Fibroblast of pulmonary artery (primary cell): ENCODE measurements around the gene RUNX2.

Source experiments
- DNase-seq: peaks from one replicate; pipeline ENCODE4 v3.0.0-alpha.2; 2010; ENCODE audit warnings: low read depth
- H3K4me3 ChIP-seq: replicated peaks from 2 replicates; pipeline ENCODE4 v1.5.1; 2011; ENCODE audit warnings: low read depth, mild to moderate bottlenecking, control low read depth, low read length, moderate library complexity
- TF ChIP-seq, protein P1 (sequence below): IDR thresholded peaks from 2 replicates; pipeline ENCODE4 v1.5.1; 2011; ENCODE audit warnings: mild to moderate bottlenecking, control low read depth, low read length, inconsistent platforms; ENCODE audit errors: missing control alignments

The RUNX2 gene

DNA sequence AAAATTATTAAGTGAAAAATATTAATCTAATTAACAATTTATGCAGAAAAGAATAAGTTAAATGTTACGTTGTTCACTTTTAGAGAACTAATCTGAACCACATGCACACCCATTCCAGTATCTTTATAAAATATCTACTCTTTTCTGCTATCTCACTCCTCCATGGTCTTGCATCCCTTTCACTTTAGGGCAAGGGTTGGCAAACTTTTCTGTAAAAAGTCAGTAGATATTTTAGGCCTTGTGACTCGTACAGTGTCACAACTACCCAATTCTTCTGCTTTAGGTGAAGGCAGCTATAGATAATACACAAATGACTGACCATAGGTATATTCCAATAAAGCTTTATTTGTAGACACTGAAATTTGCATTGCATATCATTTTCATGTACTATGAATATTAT lies 89.3 kb downstream of the RUNX2 start:
- TF ChIP-seq, protein P1, sequence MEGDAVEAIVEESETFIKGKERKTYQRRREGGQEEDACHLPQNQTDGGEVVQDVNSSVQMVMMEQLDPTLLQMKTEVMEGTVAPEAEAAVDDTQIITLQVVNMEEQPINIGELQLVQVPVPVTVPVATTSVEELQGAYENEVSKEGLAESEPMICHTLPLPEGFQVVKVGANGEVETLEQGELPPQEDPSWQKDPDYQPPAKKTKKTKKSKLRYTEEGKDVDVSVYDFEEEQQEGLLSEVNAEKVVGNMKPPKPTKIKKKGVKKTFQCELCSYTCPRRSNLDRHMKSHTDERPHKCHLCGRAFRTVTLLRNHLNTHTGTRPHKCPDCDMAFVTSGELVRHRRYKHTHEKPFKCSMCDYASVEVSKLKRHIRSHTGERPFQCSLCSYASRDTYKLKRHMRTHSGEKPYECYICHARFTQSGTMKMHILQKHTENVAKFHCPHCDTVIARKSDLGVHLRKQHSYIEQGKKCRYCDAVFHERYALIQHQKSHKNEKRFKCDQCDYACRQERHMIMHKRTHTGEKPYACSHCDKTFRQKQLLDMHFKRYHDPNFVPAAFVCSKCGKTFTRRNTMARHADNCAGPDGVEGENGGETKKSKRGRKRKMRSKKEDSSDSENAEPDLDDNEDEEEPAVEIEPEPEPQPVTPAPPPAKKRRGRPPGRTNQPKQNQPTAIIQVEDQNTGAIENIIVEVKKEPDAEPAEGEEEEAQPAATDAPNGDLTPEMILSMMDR, result no peak
- DNase-seq, result no peak
- no peak overlapping the region for H3K4me3 ChIP-seq

DNA sequence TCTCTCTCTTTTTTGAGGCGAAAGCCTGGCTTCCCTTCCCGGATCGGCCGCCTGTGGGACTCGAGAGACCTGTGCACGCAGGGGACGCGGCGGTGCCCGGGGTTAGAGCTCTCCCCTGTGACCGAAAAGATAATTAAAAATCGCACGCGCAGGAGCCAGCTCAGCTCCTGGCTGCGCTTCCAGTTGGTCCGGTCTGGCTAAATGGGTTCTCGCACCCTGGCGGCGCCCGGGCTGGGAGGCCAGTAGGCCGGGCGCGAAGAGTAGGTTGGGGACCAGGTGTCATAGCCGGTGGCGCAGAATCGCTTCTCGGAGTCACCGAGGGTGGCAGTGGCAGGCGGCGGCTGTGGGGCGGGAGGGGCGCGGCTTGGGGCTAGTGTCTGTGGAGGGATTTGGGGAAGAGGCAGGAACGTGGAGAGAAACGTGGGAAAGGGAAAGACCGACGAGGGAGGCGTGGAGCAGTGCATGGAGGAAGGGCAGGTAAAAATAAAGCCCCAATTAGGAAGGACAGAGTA lies 91.5 kb downstream of the RUNX2 start:
- DNase-seq, result peak; percentile 71
- H3K4me3 ChIP-seq, result peak overlapping the region; percentile 93
- TF ChIP-seq, protein P1, result peak; percentile 31

DNA sequence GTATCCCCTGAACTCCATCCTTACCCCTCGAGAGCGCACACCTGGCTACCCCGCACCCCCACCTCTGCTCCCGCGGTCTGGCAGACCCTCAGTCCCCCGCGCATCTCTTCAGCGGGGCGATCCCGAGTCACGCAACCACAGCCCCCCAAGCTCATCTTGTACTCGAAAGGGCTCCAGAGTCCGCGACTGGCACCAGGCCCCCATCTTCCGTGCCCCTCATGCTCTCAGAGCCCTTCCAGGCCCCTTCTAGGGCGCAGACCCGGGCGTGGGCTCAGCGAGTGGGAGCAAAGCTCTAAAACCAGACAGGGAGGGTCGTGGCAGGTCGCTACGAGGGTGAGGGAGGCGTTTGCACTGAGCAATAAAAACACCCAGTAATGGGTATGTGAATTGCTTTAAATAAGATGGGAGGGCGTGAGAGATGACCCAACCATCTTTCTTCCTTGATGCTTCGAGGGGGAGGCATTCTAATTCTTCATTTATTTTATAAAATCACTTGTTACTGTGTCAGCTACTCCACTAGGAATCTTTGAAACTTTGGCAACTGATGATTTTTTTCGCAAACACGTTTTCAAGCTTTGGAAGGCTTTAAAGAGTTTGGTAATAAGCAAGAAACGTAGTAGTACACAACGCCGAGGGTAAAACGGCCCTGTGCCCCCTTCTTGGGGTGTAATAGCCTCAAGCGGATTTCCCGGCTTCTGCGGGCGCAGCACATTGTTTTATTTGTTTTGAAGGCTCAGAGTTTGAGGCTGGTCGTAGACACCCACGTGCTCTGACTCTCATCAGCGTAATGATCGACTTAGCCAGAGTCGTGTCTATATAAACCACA lies 92.2 kb downstream of the RUNX2 start:
- DNase-seq, result peak; percentile 63
- H3K4me3 ChIP-seq, result peak overlapping the region; percentile 93
- TF ChIP-seq, protein P1, result no peak

DNA sequence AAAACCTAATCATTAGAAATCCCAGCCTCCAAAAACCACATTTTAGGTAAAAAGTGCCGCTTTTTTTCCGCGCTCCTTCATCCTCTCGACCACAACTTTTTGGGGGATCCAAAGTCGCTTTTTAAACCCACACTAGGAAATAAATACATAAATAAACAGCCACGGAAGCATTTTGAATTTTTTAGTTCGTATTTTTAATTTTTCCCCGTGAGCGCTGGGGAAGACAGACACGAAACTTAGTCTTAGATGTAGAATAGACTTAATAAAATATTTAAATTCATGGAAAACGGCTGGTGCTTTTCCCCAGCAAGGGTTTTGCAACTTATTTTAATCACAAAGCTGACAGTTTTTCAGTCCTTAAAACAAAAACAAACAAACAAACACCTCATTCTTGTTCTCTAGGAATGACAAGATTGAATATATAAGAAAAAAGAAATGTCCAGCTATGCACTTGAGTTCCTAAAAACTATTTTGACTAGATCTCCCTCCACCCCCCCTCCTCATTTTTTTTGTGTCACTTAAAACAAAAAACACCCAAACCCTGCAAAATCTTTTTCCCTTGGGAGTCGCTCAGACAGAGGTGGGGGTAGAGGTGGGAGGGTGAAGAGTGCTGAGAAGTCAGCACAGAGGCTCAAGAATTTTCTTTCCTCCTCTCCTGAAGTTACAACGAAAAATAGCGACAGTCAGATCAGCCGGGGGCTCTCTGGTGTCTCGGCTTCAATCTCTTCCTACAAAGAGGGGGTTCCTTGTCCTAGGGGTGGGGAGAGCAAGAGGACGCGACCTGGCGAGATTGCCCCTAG lies 93.0 kb downstream of the RUNX2 start:
- TF ChIP-seq, protein P1, result no peak
- peak; percentile 47 for DNase-seq
- H3K4me3 ChIP-seq, result peak overlapping the region; percentile 93

DNA sequence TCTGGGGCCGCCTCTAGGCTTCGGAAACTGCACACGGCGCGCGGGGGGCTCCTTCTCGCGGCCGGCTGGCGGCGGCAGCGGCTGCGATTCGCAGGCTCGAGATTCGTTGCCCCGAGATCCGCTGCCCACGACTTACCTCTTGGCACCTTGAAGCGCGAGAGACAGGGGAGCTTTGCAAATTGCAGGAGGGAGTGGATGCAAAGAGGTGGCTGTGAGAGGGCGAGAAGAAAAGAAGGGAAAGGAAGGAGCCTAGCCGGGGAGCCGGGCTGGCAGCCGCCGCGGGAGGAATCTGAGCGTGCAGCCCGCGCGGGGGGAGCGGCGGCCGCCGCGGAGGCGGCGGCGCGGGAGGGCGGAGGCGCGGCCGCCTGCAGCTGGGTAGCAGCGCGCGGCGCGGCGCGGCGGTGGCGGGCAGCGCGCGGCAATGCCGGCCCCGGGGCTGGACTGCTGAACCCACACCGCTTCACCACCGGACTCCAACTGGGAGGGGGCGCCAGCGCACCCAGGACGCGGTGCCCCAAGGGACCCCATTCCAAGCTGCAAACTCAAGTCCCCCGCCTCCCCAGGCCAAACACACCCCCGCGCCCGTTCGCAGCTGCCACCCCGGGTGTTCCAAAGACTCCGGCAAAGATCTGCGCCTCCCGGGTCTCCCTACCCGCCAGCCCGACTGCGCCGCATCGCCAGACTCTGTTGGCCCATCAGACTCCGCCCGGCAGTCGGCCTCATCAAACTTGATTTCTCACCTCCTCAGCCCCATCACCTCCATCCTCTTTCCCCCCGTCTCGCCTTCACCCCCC lies 93.8 kb downstream of the RUNX2 start:
- TF ChIP-seq, protein P1, result peak; percentile 35
- H3K4me3 ChIP-seq, result peak overlapping the region; percentile 93
- peak; percentile 75 for DNase-seq

DNA sequence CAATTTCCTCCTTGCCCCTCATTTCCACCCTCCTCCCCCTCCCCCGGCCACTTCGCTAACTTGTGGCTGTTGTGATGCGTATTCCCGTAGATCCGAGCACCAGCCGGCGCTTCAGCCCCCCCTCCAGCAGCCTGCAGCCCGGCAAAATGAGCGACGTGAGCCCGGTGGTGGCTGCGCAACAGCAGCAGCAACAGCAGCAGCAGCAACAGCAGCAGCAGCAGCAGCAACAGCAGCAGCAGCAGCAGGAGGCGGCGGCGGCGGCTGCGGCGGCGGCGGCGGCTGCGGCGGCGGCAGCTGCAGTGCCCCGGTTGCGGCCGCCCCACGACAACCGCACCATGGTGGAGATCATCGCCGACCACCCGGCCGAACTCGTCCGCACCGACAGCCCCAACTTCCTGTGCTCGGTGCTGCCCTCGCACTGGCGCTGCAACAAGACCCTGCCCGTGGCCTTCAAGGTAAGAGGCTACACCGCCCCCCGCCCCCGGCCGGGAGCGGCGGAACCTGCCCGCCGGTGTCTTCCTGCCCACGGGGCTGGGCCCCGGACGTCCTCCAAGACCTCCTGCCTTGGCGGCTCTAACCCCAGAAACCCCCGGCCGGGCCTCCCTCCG lies 94.5 kb downstream of the RUNX2 start:
- TF ChIP-seq, protein P1, result no peak
- peak overlapping the region; percentile 93 for H3K4me3 ChIP-seq
- DNase-seq, result peak; percentile 70
